Skeletal muscle cell (primary cell): ENCODE data around the gene DNAJC1.
"Not testable (repeated sequence)": the region's sequence is repeated elsewhere in the genome, so short reads cannot be mapped to it uniquely, and the experiment has no call there.

Experiments
- DNase-seq: peaks from one replicate; pipeline ENCODE4 v3.0.0-alpha.2; 2010; ENCODE audit warnings: low read depth
- H3K4me3 ChIP-seq: 2 replicates; pipeline ENCODE4 v1.5.1; 2011; ENCODE audit warnings: low read depth, mild to moderate bottlenecking, control low read depth, low read length, moderate library complexity

Gene DNAJC1

DNA sequence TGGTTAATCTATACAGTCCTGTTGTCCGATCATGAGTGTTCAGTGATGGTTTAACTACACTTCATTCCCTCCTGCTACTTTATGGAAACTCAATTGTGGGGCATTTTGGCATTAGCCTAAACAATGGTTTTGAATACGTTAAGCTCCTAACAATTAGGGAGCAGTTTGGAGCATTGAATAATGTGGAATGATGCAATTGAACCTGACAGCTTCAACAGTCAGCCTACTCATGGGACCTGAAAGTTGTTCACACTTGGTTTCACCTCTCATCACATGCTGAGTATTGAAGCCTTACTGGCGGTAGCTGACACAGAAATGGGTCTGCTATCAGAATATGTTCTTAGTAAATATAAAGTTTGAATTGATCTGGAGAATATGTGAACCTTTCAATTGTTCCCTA lies 283.4 kb downstream of the DNAJC1 start:
- no peak for DNase-seq
- H3K4me3 ChIP-seq, result no peak overlapping the region

DNA sequence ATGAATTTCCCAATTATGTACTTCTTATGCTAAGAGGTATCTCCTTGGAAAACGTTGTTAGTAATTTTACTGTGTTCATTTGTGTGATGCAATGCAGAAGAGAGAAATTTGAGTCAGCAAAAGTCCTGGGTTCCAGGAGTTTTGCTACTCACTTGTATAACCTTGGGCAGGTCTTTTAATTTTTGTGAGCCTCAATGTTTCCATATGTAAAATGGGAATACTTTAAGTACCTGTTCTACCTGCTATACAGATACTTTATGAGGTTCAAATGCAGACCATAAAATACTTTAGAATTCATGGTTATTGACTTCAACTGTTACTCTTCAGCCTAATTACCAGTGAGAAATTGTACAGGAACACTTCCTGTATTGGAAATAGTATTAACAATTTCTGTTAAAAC lies 284.0 kb downstream of the DNAJC1 start:
- DNase-seq, result no peak
- H3K4me3 ChIP-seq, result no peak overlapping the region

DNA sequence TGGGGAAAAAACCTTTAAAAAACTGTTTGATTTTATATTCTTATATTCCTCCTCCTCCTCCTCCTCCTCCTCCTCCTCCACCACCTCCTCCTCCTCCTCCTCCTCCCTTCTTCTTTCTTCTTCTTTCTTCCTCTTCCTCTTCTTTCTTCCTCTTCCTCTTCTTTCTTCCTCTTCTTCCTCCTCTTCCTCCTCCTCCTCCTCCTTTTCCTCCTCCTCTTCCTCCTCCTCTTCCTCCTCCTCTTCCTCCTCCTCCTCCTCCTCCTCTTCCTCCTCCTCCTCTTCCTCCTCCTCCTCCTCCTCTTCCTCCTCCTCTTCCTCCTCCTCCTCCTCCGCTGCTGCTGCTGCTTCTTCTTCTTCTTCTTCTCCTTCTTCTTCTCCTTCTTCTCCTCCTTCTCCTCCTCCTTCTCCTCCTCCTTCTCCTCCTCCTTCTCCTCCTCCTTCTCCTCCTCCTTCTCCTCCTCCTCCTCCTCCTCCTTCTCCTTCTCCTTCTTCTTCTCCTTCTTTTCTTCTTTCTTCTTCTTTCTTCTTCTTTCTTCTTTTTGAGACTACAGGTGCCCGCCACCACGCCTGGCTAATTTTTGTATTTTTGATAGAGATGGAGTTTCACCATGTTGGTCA lies 286.0 kb downstream of the DNAJC1 start:
- DNase-seq, H3K4me3 ChIP-seq: not testable (repeated sequence)

DNA sequence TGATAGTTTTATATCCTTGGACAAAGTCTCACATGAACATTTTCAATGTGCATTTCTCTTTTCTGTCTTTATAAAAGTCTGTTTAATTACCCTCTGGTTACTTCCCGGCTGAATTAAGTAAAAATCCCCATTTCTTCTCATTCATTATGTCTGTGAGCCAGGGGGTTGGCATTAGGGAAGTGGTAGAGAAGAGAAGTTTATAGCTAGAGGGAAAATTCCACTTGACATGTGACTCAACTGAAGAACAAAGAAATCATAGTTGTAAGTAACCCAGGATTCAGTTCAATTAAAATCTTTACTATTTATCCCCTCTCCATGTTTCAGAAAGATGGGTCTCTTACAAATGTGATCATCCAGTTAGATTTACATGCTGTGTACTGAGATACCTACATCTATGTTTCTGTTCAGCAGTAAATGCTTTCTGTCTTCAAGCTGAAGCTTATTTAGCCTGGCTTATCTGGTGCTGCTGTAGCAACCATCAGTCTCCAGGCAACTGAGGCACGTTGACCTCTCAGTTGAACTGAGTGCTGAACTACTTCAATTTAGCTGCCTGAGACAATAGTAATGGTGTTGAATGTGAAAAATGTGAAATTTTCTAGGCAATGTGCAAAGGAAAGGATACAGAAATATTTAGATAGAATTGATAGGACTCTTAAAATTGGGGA lies 287.9 kb downstream of the DNAJC1 start:
- DNase-seq, result no peak
- no peak overlapping the region for H3K4me3 ChIP-seq

DNA sequence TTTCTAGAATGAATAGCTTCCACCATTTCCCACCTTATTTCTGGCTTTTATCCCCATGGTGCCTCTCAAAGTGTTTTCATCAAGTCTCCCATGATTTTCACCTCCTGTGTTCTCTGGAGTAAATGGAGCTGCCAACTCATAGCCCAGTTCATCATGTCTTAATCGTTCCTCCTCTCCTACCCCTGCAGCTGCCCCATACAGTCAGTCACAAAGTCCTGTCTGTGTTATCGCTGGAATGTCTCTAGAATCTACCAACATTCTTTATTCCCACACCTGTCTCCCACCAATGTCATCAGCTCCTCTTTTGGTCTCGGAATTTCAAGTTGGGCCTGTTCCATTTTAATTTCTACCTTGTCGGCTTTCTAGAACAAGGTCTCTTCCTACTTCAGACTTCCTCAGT lies 290.6 kb downstream of the DNAJC1 start:
- H3K4me3 ChIP-seq, result no peak overlapping the region

DNA sequence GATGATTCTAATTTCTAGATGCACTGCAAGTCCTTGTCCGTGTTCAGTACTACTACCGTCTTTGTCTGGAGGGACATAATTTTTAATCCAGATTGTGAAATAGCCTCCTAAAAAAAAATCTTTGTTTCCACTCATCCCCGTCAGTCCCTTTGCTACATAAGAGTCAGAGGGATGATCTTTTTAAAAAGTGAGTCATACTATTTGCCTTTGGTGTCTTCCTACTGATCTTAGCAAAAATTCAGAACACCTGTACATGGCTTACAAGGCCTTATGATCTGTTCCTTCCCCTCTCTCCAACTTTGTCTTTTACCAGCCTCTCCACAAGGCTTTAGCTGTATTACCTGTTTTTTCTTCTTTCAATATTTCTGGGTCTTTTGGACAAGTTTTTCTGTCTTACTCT lies 296.0 kb downstream of the DNAJC1 start:
- H3K4me3 ChIP-seq, result no peak overlapping the region
- DNase-seq, result no peak

More for the DNA sequence above, 290.6 kb downstream of the DNAJC1 start:
- DNase-seq, result no peak
